DLD1 (cell line): ENCODE data around the gene SYNGAP1.

ENCODE experiments used
- in situ Hi-C: cut with HindIII; loops from 2 replicates; pipeline ENCODE4 v1.10.0; 2017; ENCODE audit warnings: low sequenced_read_pairs

The SYNGAP1 gene

DNA sequence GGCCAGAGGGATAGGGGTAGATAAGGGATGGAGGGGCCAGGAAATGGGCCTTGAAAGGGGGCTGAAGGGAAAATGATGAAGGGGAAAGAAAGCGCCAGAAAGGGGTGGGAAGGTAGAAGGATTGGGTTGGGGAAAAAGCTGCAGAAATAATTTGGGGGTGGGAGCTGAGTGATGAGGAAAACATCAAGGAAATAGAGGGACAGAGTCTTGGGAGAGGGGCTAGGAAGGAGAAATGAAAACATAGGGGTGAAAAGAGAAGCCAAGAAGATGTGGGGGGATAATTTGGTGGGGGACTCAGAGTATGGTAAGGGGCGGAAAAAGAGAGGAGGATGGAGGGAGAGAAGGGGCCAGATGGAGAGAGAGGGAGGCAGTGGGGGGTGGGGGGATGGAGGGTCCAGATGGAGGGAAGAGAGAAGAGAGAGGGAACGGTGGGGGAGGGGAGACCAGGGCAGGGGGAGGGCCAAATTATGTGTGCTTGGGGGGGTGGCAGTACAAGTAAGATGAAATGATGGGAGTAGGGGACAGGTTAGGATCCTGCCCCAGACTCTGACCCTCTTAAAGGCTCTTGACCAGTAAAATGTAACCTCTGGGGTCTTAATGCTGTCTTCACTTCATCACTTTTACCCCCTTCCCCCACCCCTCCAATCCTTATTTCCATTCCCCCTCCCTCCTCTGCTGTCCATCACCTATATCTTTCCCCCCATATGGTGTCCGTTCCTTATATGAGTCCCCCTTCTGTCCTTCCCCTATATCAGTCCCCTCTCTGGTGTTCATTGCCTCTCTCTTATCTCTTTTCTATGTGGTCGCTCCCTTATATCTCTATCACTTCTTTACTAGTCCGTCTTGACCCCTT, 852 bp downstream of the SYNGAP1 start:
- in situ Hi-C loops = no loop called here

DNA sequence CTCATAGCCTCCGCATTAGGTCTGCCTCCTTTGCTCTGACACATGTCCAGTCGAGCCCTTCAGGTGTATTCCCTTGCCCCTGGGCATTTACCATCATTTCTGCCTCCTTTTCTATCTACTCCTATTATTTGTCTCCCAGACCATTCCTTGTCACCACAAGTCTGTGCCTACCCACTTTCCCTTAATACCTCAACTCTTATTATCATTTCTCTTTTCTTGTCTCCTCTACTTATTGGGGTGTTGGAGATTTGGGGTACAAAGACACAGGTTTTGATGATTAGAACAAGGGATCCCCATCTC, 1.4 kb downstream of the SYNGAP1 start:
- in situ Hi-C loops = no loop called here

DNA sequence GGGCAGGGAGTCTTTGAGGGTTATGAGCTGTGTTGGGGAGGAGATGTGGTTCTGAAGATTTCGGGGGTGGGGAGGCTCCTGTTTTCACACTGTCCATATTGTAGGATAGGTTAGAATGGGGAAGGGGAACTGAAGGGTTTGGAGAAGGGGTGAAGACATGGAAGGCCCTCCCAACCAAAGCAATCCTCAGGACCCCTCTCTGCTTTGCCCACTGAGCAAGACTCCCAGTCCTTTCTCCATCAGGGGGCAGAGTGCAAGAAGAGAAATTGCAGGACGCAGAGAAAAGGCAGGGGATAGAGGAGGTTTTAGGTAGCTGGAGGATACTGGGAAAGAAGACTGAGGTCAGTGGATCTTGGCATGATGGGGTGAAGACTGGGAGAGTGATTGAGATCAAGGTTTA, 3.9 kb downstream of the SYNGAP1 start:
- in situ Hi-C loops = no loop called here

DNA sequence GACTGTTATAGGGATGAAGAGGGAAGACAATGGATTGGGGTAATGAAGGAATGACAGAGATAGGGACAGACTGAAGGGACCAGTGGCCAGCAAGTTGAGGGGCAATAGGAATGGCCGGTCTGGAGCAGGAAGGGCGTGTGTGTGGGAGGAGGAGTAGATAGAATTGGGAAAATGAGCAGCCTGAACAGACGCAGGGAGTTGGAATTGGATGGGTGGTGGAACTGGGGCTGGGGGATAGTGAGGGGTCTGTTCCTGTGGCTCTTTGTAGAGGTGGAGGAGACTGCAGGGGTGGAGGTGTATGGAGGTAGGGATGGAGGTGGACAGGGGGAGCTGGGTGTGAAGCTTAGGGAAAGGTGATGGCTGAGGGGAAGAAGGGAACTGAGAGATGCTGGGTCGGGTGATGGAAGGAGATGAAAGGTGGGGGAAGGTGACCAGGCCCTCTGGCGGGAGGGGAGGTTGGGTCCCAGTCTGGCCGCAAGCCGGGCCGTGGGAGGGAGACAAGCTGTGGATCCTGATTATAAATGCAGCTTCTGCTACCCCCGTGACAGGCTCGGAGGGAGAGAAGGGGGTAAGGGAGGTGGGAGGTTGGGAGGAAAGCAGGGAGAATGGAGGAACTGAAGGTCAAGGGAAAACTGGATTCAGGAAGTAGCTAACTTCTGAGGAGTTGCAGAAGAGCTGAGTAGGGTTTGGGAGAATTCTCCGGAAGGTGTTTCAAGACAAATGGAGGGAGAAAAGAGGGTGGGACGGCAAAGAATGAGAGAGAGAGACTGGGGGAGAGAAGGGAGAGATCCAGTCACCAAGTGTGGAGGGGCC, 5.2 kb downstream of the SYNGAP1 start:
- in situ Hi-C loops = no loop called here

DNA sequence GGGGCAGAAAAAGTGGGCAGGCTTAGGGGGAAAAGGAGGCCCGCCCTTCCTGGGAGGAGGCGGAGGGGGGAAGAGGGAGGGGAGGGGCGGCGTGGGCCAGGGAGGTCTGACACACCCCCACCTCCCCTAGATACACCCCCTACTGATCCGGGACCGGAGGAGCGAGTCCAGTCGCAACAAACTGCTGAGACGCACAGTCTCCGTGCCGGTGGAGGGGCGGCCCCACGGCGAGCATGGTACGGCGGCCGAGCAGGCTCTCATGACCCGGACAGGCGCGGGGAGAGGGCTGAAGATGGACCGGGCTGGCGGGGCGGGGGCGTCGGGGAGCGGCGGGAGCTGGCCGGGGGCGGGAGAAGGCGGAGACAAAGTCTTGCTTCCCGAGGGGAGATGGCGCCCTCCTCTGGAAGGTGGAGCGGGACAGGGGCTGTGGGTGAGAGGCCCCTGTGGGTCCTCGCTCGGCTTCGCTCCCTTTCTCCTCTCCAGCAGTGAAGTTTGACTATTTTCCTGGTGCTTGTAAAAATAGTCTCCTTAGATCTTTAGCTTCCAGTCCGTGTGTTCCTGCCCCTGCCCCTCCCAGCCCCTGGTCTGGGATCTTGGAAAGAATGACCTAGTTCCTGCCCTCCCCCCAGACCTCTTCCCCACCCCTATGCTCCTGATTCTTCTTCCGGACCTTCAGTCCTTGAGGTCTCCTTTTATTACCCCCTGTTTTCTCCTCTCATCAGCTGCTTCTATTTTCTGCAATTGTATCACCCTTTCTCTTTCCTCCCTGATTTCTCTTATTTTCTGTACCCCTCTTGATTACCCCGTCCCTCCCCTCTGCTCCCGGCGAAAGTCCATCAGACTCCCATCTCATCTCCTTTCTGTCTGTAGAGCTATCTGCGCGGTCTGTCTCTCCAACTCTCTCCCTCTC, 6.1 kb downstream of the SYNGAP1 start:
- in situ Hi-C loops = no loop called here

DNA sequence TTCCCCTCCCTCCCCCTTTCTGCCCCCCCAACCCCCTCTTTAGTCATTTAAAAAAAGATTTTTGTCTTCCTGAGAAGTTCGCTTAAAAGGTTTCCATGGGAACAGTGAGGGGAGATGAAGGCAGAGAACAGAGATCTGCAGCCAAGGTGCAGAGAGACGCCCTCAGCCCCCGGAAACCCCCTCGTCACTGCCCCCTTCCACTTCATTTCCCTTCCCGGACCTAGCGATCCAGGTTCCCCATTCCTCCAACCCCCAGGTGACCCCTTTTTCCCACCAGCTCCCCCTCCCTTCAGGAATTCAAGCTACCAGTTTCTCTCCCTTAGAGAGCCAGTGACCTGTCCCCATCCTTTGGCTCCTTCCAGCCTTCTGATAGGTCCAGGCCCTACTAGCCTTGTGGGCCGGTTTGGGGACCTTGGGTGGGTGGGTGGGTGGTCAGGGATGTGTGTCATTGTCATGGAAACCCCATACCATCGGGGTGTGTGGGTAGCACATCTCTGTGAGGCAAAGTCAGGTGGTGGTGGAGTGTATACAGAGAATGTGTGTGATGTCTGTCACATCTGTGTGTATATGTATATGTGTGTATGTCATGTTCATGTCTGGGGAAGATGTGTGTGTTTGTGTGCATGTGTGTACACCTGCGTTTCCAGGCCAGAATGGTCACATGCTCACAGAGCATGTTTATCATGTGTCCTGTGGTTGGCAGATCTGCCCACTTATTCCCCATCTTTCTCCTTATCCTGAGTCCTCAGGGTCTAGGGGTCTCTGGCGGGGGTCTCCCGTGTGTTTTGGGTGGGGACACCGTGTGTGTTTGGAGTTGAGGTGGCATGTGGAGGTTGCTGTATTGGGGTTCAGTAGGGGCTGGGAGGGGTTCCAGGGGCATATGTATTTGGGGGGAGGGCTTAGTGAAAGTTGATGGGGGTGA, 7.0 kb downstream of the SYNGAP1 start:
- in situ Hi-C loops = no loop called here

DNA sequence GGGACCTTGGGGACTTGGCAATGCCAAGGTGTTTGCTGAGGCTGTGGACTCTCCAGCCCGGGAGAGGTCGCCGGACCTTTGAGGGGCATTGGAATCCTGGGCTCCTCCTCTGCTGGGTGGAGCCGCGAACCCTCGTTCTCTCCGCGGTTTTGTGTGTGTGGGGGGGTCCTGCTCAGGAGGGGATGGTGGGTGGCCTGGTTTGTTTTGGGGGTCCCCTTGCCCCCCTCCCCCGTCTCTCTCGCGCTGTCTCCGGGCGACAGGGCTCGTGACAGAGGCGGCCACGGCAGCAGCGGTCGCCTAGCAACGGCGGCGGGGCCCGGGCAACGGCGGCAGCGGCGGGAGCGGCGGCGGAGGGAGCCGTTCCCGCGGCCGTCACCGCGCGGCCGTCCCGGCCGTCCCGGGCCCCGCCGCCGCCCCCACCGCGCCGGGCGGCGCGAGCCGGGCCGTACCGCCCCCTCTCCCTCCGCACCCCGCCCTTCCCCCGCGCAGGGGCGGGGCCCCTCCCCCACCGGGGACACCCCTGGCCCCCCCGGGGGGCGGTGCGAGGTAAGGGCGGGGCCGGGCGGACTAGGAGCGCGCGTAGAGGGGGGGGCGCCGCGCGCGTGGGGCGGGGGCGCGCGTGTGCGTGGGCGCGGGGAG, 7.8 kb downstream of the SYNGAP1 start:
- in situ Hi-C loops = no loop called here

DNA sequence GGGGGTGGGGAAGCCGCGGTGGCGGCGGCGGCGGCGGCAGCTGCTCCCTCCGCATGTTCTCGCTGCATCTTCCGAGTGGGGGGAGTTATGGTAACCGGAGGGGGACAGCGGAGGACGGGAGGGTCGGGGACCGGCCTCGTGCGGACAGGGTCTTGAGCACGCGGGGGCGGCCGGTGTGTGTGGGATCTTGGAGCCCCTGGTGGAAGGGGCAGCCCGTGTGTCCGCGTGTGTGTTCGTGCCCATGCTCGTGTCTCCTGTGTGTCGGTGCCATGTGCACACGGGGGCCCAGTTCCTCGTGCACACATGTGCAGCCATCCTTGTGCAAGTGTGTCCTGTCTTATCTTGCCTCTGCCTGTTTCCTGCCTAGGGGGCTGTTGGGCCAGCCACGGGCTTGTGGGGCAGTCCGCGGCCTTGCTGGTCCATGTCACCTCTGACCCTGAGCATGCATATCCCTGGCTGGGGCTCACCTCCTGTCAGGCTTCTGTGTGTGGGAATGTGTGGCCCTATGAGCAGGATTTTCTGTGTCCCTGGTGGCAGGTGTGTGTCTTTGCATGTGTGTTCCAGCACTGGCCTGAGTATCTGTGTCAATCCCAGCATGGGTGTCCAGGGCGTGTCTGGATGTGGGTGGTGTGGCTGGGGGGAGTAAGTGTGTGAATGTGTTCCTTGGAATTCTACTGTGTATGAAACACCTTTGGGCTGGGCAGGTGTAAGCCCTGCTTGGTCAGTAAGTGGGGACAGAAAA, 8.5 kb downstream of the SYNGAP1 start:
- in situ Hi-C loops = no loop called here

DNA sequence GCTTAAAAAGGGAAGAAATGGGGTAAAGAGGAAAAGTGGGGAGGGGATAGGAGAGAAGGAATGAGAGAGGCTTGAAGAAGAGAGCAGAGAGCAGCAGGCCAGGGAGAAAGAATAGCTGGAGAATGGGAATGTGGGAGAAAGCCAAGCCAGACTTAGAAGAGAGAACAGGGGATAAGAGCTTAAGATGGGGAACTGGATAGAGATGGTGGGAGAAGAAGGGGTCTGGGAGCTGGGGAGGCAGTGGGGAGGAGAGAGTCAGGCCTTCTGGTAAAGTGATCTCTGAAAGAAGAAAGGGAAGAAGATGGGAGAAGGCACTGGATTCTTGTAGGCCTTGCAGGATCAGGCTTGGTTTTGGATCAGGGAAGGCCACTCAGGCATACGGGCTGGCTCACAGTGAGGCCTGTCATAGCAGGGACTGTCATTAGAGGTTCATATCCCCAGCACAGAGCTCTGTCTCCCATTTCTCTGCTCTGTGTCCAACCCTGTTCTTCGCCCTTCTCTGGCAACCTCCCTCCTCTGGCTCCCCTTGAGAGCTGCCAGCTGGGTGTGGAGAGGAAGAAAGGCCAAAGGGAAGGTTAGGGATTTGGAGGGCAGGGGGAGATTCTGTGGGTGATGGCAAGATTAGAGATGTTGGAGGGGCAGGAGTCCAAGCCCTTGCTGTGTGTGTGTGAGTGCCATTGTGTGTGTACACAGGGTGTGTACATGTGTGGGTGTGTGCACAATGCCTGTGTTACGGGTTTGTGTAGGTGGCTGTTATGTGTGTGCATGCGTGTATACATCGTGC, 9.3 kb downstream of the SYNGAP1 start:
- in situ Hi-C loops = no loop called here

DNA sequence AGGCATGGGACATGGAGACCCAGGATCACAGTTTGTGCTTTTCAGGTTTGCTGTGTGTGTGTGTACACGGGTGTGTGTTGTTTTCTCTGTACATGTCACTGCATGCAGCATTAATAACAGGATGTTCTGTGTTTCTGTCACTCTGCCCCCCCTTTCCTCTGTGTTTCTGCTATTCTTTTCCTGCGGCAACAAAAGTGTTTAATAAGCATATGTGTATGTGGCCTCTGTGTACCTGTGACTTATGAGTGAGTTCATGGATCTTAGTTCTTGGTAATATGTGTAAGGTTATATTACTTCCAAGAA, 9.8 kb downstream of the SYNGAP1 start:
- in situ Hi-C loops = no loop called here

DNA sequence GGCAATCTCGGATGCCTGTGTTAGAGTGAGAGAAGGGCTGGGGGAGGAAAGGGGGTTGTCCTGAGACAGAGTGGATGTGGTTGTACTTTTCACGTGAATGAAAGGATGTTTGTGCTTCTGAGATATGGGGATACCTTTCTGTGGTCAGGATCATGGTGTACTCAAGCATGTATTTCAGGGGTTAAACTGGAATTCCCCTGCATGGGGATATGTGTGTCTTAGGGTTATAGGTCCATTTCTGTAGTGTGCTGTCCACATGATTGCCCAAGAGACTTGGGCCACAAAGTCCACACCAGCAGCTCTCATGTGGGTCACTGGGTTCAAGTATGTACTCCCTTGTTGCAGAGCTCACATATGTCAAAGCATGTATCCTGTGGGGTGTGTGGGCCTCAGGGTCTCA, 10.5 kb downstream of the SYNGAP1 start:
- in situ Hi-C loops = no loop called here

DNA sequence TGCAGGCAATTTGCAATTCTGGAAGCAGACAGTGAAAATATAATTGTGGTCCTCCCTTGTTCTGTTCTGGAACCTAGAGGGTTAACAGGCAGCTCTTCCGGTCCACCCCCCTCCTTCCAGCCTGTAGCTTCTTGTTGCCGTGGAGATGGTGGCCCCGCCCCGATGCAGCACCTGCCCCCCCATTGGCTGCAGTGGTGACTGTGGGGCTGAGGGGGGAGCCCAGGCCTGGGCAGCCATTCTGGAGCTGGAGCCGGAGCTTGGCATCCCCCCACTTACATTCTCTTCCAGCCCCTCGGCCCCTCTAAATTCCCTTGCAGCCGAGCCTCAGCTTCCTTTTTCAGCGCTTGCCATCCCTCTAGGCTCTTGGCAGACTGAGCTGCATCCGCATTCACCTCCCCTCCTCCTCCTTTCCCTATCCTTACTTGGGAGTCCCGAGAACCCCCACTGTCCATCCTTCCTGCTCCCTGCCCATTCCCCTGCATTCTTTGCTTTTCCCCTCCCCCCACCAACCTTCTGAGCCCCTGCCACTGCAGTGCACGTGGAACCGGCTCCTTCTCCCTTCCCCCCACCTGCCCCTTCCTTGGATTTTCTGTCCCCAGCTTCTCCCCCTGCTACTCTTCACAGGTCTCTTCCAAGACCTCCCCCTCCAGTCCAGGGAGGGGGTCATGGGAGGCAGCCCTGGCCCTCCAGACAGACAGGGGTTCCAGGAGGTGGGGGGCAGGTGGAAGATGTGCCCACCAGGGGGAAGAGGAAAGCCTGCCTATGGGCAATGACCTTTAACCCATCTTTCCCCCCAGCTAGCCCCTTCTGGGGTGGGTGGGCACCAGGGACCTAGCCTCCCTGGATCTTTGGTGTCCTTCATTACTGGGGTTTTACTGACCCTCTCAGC, 11.4 kb downstream of the SYNGAP1 start:
- in situ Hi-C loops = no loop called here

DNA sequence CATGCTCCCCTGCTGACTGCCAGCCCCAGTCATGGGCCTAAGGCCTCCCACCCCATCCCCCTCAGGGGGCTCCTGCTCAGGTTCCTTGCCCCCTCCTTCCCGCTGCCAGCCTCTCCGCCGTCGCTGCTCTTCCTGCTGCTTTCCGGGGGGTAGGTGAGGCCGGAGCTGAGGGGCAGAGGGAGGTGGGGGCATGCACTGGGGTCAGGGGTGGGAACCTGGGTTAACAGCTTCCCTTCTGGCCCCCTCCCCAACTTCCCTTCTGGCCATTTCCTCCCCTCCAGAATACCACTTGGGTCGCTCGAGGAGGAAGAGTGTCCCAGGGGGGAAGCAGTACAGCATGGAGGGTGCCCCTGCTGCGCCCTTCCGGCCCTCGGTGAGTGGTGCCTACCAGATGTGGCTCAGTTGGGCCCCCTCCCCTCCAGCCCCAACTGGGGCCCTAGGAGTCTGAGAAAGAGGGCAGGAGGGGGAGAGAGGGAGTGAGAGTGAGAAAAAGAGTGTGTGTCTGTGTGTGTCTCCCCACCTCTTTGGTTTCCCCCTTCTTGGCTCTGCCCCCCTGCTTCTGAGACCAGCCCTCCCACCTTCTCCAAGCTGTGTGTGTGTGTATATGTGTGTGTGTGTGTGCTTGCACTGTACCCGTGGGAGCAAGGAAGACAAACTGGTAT, 12.1 kb downstream of the SYNGAP1 start:
- in situ Hi-C loops = no loop called here

DNA sequence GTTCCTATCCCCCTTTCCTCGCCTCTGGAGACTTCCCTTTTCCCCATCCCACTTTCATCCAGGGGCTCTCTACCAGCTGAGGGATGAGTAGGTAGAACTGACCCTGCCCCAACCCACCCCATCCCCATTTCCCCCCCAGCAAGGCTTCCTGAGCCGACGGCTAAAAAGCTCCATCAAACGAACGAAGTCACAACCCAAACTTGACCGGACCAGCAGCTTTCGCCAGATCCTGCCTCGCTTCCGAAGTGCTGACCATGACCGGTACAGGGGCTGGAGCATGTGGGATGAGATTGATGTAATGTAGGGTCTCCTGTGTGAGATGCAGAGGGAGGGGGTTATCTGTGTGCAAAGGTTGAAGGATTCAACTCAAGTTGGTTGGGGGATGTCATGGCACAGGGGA, 12.7 kb downstream of the SYNGAP1 start:
- in situ Hi-C loops = no loop called here

DNA sequence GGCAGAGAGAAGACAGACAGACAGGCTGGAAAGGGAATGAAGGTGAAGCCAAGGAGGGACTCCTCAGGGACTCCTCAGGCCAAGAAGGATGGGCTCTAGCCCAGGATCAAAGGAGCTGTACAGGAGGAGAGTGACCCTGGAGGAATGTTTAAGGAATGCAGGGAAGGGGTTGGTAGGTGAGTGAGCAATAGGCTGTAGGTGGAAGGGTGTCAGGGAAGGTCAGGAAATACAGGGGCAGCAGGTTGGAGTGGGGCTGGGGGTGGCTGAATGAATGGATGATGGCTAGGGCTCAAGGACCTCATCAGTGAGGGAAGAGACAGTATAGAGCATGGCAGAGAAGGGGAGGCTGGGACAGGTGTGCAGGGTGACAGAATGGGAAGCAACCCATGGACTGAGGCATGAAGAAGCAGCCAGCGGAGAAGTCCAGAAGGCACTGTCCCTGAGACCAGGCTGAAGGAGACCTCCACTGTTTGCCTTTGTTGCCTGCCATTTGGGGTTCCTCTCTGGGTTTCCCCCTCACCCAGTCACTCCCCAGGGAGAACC, 13.2 kb downstream of the SYNGAP1 start:
- in situ Hi-C loops = no loop called here

DNA sequence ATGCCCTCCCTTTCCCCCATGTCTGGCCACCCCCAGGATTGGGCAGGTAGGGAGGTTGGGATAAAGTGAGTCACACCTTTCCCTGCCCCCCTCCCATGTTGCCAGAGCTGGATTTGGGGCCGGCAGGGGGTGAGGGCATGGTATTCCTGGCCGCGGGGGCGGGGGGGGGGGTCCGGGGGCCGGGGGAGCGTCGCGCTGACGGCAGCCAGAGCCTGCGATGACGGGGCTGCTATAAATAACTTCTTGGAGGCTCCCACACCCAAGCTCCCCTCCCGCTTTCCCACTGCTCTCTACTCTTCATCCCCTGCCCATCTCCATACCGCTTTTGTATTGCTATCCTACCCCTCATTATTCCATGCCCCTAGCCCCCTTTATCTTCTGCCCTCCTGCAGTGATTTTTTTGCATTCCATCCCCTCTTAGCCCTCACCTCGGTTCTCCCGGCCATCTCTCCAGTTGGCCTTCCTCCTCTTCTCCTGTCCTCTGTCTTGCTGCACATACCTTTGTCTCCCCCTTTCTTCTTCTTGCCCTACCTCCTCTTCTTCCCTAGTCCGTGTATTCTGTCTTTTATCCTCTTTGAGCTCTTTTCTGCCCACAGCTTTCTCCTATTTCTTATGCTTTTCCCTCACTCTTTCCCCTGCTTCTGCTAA, 13.8 kb downstream of the SYNGAP1 start:
- in situ Hi-C loops = no loop called here
